ENCODE measurements around the gene KLHL29. TPM values are rescaled to one million over a fixed set of nuclear protein-coding genes. Genes with fewer than 3 reads are reported as not detected.

The KLHL29 gene
- total RNA-seq, 1 experiment from 2014 or later: 12.2 TPM

GRCh38 chr2:23699580-23699925 lies 314.6 kb downstream of the KLHL29 start:
- H3K9me3 ChIP-seq (ENCODE audit: low read depth, low read length, poor library complexity, severe bottlenecking): peaks cover 6% of the 10 kb centered on the region
- peaks cover 22% of the 10 kb centered on the region for H3K4me1 ChIP-seq (ENCODE audit: insufficient read depth, low read length, poor library complexity, severe bottlenecking)
- intact Hi-C loops (cut with micrococcal nuclease; ENCODE audit: unreplicated experiment): no loop called here
- no peak overlapping the region for H3K27ac ChIP-seq (ENCODE audit: low read depth, low read length, poor library complexity, severe bottlenecking)
- ChIA-PET CTCF (no interaction called here), POLR2A (ENCODE audit: low non-redundant PET) (no interaction called here)
- DNase-seq (ENCODE audit: low spot score): no peak
- no peak overlapping the region for H3K4me3 ChIP-seq (ENCODE audit: low read depth, low read length, poor library complexity, severe bottlenecking)
- peaks cover 5% of the 10 kb centered on the region for H3K36me3 ChIP-seq (ENCODE audit: insufficient read depth, low read length, poor library complexity, severe bottlenecking)
- TF ChIP-seq CTCF (conservative IDR thresholded peaks at IDR 0.05; ENCODE audit: low read depth, low read length) (no peak), EZH2 (IDR thresholded peaks at IDR 0.05; ENCODE audit: borderline replicate concordance, low read depth, low read length, poor library complexity, severe bottlenecking) (no peak)
- no TSS peak for BruUV-seq (replicated peaks)
- H3K27me3 ChIP-seq (replicated peaks; ENCODE audit: insufficient read depth, low read depth, low read length, poor library complexity): no peaks in the 10 kb centered on the region

GRCh38 chr2:23700627-23701026 lies 315.6 kb downstream of the KLHL29 start:
- intact Hi-C loops (cut with micrococcal nuclease; ENCODE audit: unreplicated experiment): no loop called here
- DNase-seq (ENCODE audit: low spot score): no peak
- H3K4me3 ChIP-seq (ENCODE audit: low read depth, low read length, poor library complexity, severe bottlenecking): no peak overlapping the region
- POLR2A ChIA-PET (ENCODE audit: low non-redundant PET): no interaction called here
- CTCF ChIA-PET: no interaction called here
- no peaks in the 10 kb centered on the region for H3K27me3 ChIP-seq (replicated peaks; ENCODE audit: insufficient read depth, low read depth, low read length, poor library complexity)
- peaks cover 22% of the 10 kb centered on the region for H3K4me1 ChIP-seq (ENCODE audit: insufficient read depth, low read length, poor library complexity, severe bottlenecking)
- TF ChIP-seq CTCF (conservative IDR thresholded peaks at IDR 0.05; ENCODE audit: low read depth, low read length) (no peak), EZH2 (IDR thresholded peaks at IDR 0.05; ENCODE audit: borderline replicate concordance, low read depth, low read length, poor library complexity, severe bottlenecking) (no peak)
- peaks cover 5% of the 10 kb centered on the region for H3K36me3 ChIP-seq (ENCODE audit: insufficient read depth, low read length, poor library complexity, severe bottlenecking)
- H3K9me3 ChIP-seq (ENCODE audit: low read depth, low read length, poor library complexity, severe bottlenecking): peaks cover 6% of the 10 kb centered on the region
- no TSS peak for BruUV-seq (replicated peaks)
- no peak overlapping the region for H3K27ac ChIP-seq (ENCODE audit: low read depth, low read length, poor library complexity, severe bottlenecking)

- intact Hi-C loops (cut with micrococcal nuclease; ENCODE audit: unreplicated experiment): no loop called here
- Histone ChIP-seq H3K27ac (ENCODE audit: low read depth, low read length, poor library complexity, severe bottlenecking) (no peak overlapping the region), H3K36me3 (ENCODE audit: insufficient read depth, low read length, poor library complexity, severe bottlenecking) (peaks cover 5% of the 10 kb centered on the region), H3K4me1 (ENCODE audit: insufficient read depth, low read length, poor library complexity, severe bottlenecking) (peaks cover 11% of the 10 kb centered on the region), H3K27me3 (replicated peaks; ENCODE audit: insufficient read depth, low read depth, low read length, poor library complexity) (no peaks in the 10 kb centered on the region), H3K9me3 (ENCODE audit: low read depth, low read length, poor library complexity, severe bottlenecking) (peaks cover 6% of the 10 kb centered on the region), H3K4me3 (ENCODE audit: low read depth, low read length, poor library complexity, severe bottlenecking) (no peak overlapping the region)
- ChIA-PET POLR2A (ENCODE audit: low non-redundant PET) (no interaction called here), CTCF (no interaction called here)
- no TSS peak for BruUV-seq (replicated peaks)
- TF ChIP-seq EZH2 (IDR thresholded peaks at IDR 0.05; ENCODE audit: borderline replicate concordance, low read depth, low read length, poor library complexity, severe bottlenecking) (no peak), CTCF (conservative IDR thresholded peaks at IDR 0.05; ENCODE audit: low read depth, low read length) (no peak)
- DNase-seq (ENCODE audit: low spot score): no peak
Measured at GRCh38 chr2:23703037-23703582, 318.1 kb downstream of the KLHL29 start.
